GM23338 (cell line): ENCODE data around the gene RUVBL1. TPM values are rescaled to one million over a fixed set of nuclear protein-coding genes. Genes with fewer than 3 reads are reported as not detected.

Source experiments
- ATAC-seq: fragments of 200-7000 bp; cut with Tn5 transposase; 3 replicates; pipeline ENCODE4 v1.9.1; 2020
- DNase-seq: peaks from one replicate; pipeline ENCODE4 v3.0.0-alpha.2; 2015; ENCODE audit warnings: low spot score
- H2AFZ ChIP-seq: fragments of 200-600 bp; sonication (generic); 2 replicates; pipeline ENCODE4 v1.8.0; 2016; ENCODE audit warnings: antibody characterized with exemption, mild to moderate bottlenecking, moderate library complexity
- H3F3A ChIP-seq: fragments of 200-600 bp; sonication (generic); replicated peaks from 2 replicates; pipeline ENCODE4 v1.8.0; 2017; ENCODE audit warnings: antibody characterized with exemption, mixed run types, low read depth
- H3K27ac ChIP-seq: fragments of 200-600 bp; sonication (generic); 2 replicates; pipeline ENCODE4 v1.6.1; 2016; ENCODE audit warnings: low read depth
- H3K27me3 ChIP-seq: fragments of 200-600 bp; sonication (generic); 2 replicates; pipeline ENCODE4 v1.8.0; 2016; ENCODE audit warnings: mild to moderate bottlenecking, mixed run types, moderate library complexity; ENCODE audit not compliant: insufficient read depth
- H3K36me3 ChIP-seq: fragments of 200-600 bp; sonication (generic); 2 replicates; pipeline ENCODE4 v1.8.0; 2016; ENCODE audit warnings: mild to moderate bottlenecking; ENCODE audit not compliant: insufficient read depth
- H3K4me1 ChIP-seq: fragments of 200-600 bp; sonication (generic); 2 replicates; pipeline ENCODE4 v1.8.0; 2016; ENCODE audit warnings: mild to moderate bottlenecking, moderate library complexity; ENCODE audit not compliant: insufficient read depth
- H3K4me2 ChIP-seq: fragments of 200-600 bp; sonication (generic); 2 replicates; pipeline ENCODE4 v1.7.1; 2017; ENCODE audit warnings: mixed run types
- H3K4me3 ChIP-seq: fragments of 200-600 bp; sonication (generic); 2 replicates; pipeline ENCODE4 v1.6.1; 2016; ENCODE audit warnings: mixed run types
- H3K79me2 ChIP-seq: fragments of 200-600 bp; sonication (generic); replicated peaks from 2 replicates; pipeline ENCODE4 v1.8.0; 2017; ENCODE audit warnings: mild to moderate bottlenecking; ENCODE audit not compliant: insufficient read depth
- H3K9me2 ChIP-seq: fragments of 200-600 bp; sonication (generic); 2 replicates; pipeline ENCODE4 v1.8.0; 2017; ENCODE audit not compliant: insufficient read depth
- H4K20me1 ChIP-seq: fragments of 200-600 bp; sonication (generic); replicated peaks from 2 replicates; pipeline ENCODE4 v1.8.0; 2017; ENCODE audit warnings: mild to moderate bottlenecking; ENCODE audit not compliant: insufficient read depth
- H3K27ac Mint-ChIP-seq: 2 replicates; pipeline ENCODE4 v1.8.0; 2020; ENCODE audit warnings: inconsistent platforms, mild to moderate bottlenecking, moderate library complexity, mixed read lengths
- H3K27me3 Mint-ChIP-seq: 3 replicates; pipeline ENCODE4 v1.8.0; 2022; ENCODE audit warnings: low read depth, mild to moderate bottlenecking, moderate library complexity, mixed read lengths, inconsistent platforms; ENCODE audit not compliant: insufficient read depth, poor library complexity
- H3K36me3 Mint-ChIP-seq: 3 replicates; pipeline ENCODE4 v1.8.0; 2021; ENCODE audit warnings: low read depth, mild to moderate bottlenecking, inconsistent platforms, moderate library complexity, mixed read lengths
- H3K4me1 Mint-ChIP-seq: 3 replicates; pipeline ENCODE4 v1.8.0; 2020; ENCODE audit warnings: mild to moderate bottlenecking, inconsistent platforms, mixed read lengths
- H3K4me3 Mint-ChIP-seq: 3 replicates; pipeline ENCODE4 v1.8.0; 2021; ENCODE audit warnings: moderate library complexity, mild to moderate bottlenecking, inconsistent platforms, mixed read lengths
- H3K9me3 Mint-ChIP-seq: 3 replicates; pipeline ENCODE4 v1.8.0; 2020; ENCODE audit warnings: moderate library complexity, mild to moderate bottlenecking, inconsistent platforms, mixed read lengths
- CREB1 ChIP-seq: fragments of 250-450 bp; sonication (Bioruptor Pico); IDR thresholded peaks from 2 replicates; pipeline ENCODE4 v1.5.0; 2020; ENCODE audit warnings: low read depth, mild to moderate bottlenecking, moderate library complexity
- CTCF ChIP-seq, 2 experiments: fragments of 200-600 bp in 1 of 2; sonication (generic) in 1 of 2; conservative IDR thresholded peaks; 2 replicates each; pipeline versions ENCODE4 v1.5.1 to v1.6.1; 2016 to 2017; ENCODE audit warnings: antibody characterized with exemption in 2 of 2, low read depth in 2 of 2, mild to moderate bottlenecking in 2 of 2, moderate library complexity in 1 of 2
- ETS1 ChIP-seq: IDR thresholded peaks from 2 replicates; pipeline ENCODE4 v1.6.1; 2016; ENCODE audit warnings: antibody characterized with exemption
- EZH2 ChIP-seq: fragments of 200-600 bp; sonication (generic); IDR thresholded peaks from one replicate; pipeline ENCODE4 v1.8.0; 2017; ENCODE audit warnings: antibody characterized with exemption, mild to moderate bottlenecking, low read depth; ENCODE audit not compliant: unreplicated experiment
- EZH2phosphoT487 ChIP-seq: fragments of 200-600 bp; sonication (generic); IDR thresholded peaks from one replicate; pipeline ENCODE4 v1.8.1; 2018; ENCODE audit warnings: antibody characterized with exemption; ENCODE audit not compliant: unreplicated experiment
- JUNB ChIP-seq: IDR thresholded peaks from one replicate; pipeline ENCODE4 v1.6.1; 2016; ENCODE audit warnings: antibody characterized with exemption; ENCODE audit not compliant: unreplicated experiment
- NANOG ChIP-seq: IDR thresholded peaks from 2 replicates; pipeline ENCODE4 v1.6.1; 2016; ENCODE audit warnings: antibody characterized with exemption, borderline replicate concordance
- POLR2AphosphoS5 ChIP-seq: IDR thresholded peaks from 2 replicates; pipeline ENCODE4 v1.6.1; 2016; ENCODE audit warnings: antibody characterized with exemption, low read depth
- STAT1 ChIP-seq: IDR thresholded peaks from one replicate; pipeline ENCODE4 v1.6.1; 2016; ENCODE audit warnings: antibody characterized with exemption; ENCODE audit not compliant: unreplicated experiment
- ZNF114 ChIP-seq: fragments of 250-450 bp; sonication (Bioruptor Pico); IDR thresholded peaks from 2 replicates; pipeline ENCODE4 v1.5.0; 2020; ENCODE audit warnings: mild to moderate bottlenecking, moderate library complexity
- ZNF331 ChIP-seq: fragments of 250-450 bp; sonication (Bioruptor Pico); IDR thresholded peaks from 2 replicates; pipeline ENCODE4 v1.5.0; 2020; ENCODE audit warnings: low read depth, mild to moderate bottlenecking, moderate library complexity
- ZNF462 ChIP-seq: fragments of 250-450 bp; sonication (Bioruptor Pico); IDR thresholded peaks from 2 replicates; pipeline ENCODE4 v1.5.0; 2020; ENCODE audit warnings: mild to moderate bottlenecking, moderate library complexity
- polyA plus RNA-seq: library from polyadenylated mRNA; unstranded; fragments of >200 nt; fragmentation: Nextera tagmentation; extraction: Ambion mirVana; gene quantifications from 2 replicates; pipeline ENCODE4 v1.2.1, GENCODE V29; 2016
- total RNA-seq: library from RNA; depleted of rRNA; stranded (reverse); fragments of >200 nt; shearing (Covaris generic); gene quantifications from 2 replicates; pipeline ENCODE4 v1.2.3, GENCODE V29; 2014

Gene RUVBL1
- total and polyA plus RNA-seq, 2 experiments from 2014 or later = 133 to 136 TPM

- no peak for TF ChIP-seq JUNB
- no peak for TF ChIP-seq ZNF114 (CRISPR knock-in tag)
Observed at GRCh38 chr3:128080323-128081080, 43.1 kb downstream of the RUVBL1 start (continued).

GRCh38 chr3:128079823-128080222 is 43.8 kb downstream of the RUVBL1 start:
- Histone ChIP-seq H3K4me2 (no peak overlapping the region), H3K36me3 (peaks cover 3% of the 10 kb centered on the region; the same call in 1 of the 2 replicates), H3K9me2 (no peaks in the 10 kb centered on the region), H3K27me3 (no peaks in the 10 kb centered on the region), H3K4me1 (peaks cover 10% of the 10 kb centered on the region; the same call in 1 of the 2 replicates), H3K79me2 (no peaks in the 10 kb centered on the region), H3F3A (0 out of 2 replicates have a peak, but pooled peaks cover 4% of the 10 kb centered on the region), H2AFZ (no peak overlapping the region), H3K27ac (no peak overlapping the region), H4K20me1 (peaks cover 29% of the 10 kb centered on the region), H3K4me3 (no peak overlapping the region)
- H3K9me3 Mint-ChIP-seq = no peaks in the 10 kb centered on the region
- peaks cover 60% of the 10 kb centered on the region for H3K36me3 Mint-ChIP-seq
- peaks cover 15% of the 10 kb centered on the region for H3K27me3 Mint-ChIP-seq
- H3K4me1 Mint-ChIP-seq = peaks cover 10% of the 10 kb centered on the region
- no peak overlapping the region for H3K4me3 Mint-ChIP-seq
- H3K27ac Mint-ChIP-seq = no peak overlapping the region
- DNase-seq = no peak
- no peak for ATAC-seq
- TF ChIP-seq JUNB (no peak), ZNF114 (CRISPR knock-in tag) (no peak), ZNF331 (CRISPR knock-in tag) (no peak), CREB1 (no peak), POLR2AphosphoS5 (no peak), STAT1 (no peak), NANOG (no peak), CTCF (conservative IDR thresholded peaks at IDR 0.05; ENCODE audit: low read depth in 2 of 2) (no peak), ZNF462 (CRISPR knock-in tag) (no peak), ETS1 (no peak), EZH2phosphoT487 (no peak), EZH2 (no peak)
